LNCaP clone FGC (cell line): Measurements from ENCODE around the gene AVPI1.

Experiments used
- DNase-seq: peaks from one replicate; pipeline ENCODE4 v3.0.0-alpha.2; 2011; ENCODE audit warnings: low read depth
- H3K4me3 ChIP-seq: 2 replicates; pipeline ENCODE4 v1.5.1; 2011; ENCODE audit warnings: mild to moderate bottlenecking, low read depth, low read length, control low read depth
- CTCF ChIP-seq: IDR thresholded peaks from 2 replicates; pipeline ENCODE4 v1.5.1; 2012; ENCODE audit warnings: mild to moderate bottlenecking; ENCODE audit not compliant: control insufficient read depth, insufficient read depth; ENCODE audit errors: extremely low read depth

AVPI1 gene

GRCh38 chr10:97628228-97628627, 58.8 kb downstream of the AVPI1 start:
- no peak for TF ChIP-seq CTCF
- no peak for DNase-seq

GRCh38 chr10:97627731-97628130, 59.3 kb downstream of the AVPI1 start:
- DNase-seq = no peak
- no peak for TF ChIP-seq CTCF

More at GRCh38 chr10:97628228-97628627, 58.8 kb downstream of the AVPI1 start:
- no peak overlapping the region for H3K4me3 ChIP-seq

More at GRCh38 chr10:97627731-97628130, 59.3 kb downstream of the AVPI1 start:
- H3K4me3 ChIP-seq = no peak overlapping the region
